GM12872 (cell line): Measurements from ENCODE around the gene C9orf43.

ENCODE experiments used
- CTCF ChIP-seq: IDR thresholded peaks from 3 replicates; pipeline ENCODE4 v1.5.1; 2011; ENCODE audit warnings: low read depth, mild to moderate bottlenecking, low read length, moderate library complexity; ENCODE audit not compliant: insufficient read depth

Gene C9orf43

GRCh38 chr9:113370806-113371325 is 39.7 kb upstream of the C9orf43 start:
- no peak for TF ChIP-seq CTCF

- no peak for TF ChIP-seq CTCF
Observed at GRCh38 chr9:113372059-113372458, 38.5 kb upstream of the C9orf43 start.

GRCh38 chr9:113373256-113373655 is 37.3 kb upstream of the C9orf43 start:
- TF ChIP-seq CTCF: no peak

DNA sequence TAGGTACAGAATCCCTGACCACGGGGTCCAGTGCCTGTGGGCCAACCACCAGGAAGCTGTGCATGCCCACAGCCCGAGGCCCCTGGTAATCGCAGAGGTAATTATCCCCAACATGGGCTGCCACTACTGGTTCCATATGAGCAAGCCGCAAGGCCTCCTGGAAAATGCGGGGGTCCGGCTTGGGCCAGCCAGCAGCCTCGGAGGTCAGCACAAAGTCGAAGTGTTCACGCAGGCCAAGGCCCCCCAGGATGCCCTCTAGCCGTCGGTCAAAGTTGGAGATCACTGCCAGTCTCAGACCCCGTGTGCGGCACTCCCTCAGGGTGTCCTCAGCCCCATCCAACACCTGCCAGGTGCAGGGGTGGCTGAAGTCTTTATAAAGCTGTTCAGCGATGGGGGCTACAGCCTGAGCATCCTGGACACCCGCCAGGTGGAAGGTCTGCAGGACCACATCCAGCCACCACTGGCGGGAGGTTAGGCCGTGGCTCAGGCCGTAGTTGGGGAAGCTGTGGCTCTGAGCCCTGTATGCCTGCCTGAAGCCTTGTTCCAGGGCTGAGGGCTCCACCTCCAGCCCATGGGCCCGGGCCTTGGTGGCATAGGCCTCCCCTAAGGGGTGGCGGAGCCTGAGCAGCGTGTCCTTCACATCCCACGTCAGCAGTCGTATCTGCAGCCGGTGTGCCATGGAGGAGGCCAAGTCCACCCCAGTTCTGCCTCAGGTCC is 36.7 kb upstream of the C9orf43 start:
- TF ChIP-seq CTCF: no peak

DNA sequence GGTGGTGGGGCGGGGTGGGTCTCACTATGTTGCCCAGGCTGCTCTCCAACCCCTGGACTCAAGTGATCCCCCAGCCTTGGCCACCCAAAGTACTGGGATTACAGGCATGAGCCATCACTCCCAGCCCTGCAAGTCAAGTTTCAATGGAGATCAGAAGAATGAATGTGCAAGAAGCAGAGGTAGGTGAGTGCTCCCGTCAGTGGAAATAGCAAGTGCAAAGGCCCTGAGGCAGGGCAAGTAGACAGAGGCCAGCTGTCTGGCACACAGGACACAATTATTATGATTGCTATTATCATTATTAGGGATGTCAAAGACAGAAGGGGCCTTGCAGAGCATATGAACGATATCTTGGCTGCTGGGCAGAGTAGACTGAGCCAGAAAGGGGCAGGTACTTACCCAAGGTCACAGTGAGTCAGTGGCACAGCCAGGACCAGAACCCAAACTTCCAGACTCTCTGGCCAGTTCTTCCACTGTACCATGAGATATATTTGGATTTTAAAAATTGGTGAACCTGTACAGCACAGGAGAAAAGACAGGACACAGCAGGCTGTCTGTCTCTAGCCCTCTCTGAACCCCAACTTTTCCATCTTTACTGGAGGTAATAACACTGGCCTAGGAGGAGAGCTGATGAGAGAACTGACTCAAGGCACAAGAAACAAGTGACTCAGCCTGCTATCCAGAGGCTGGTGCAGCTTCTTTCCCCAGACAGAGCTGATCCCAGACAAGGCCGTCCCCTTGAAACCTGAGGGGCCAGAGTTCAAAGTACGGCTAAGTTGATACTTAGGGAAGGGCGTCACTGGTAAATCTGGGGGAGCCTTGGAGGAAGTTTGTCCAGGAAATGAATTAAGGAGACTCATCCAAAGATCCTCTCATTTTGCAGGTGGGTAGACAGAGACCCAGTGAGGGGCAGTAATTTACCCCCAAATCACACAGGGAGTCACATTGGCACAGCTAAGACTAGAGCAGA is 35.2 kb upstream of the C9orf43 start:
- no peak for TF ChIP-seq CTCF

GRCh38 chr9:113376634-113377567 is 33.6 kb upstream of the C9orf43 start, which contains the start of gene HDHD3:
TSS of gene HDHD3 (minus strand) at chr9:113376986. CDS start at chr9:113374354, 2,632 bp downstream.
- no peak for TF ChIP-seq CTCF
